Suppressor macrophage (primary cell): ENCODE measurements around the gene ASTN1.

Experiments used
- DNase-seq, 4 experiments: peaks; one replicate each; pipeline ENCODE4 v3.0.0-alpha.2; 2020 to 2022

The ASTN1 gene

DNA sequence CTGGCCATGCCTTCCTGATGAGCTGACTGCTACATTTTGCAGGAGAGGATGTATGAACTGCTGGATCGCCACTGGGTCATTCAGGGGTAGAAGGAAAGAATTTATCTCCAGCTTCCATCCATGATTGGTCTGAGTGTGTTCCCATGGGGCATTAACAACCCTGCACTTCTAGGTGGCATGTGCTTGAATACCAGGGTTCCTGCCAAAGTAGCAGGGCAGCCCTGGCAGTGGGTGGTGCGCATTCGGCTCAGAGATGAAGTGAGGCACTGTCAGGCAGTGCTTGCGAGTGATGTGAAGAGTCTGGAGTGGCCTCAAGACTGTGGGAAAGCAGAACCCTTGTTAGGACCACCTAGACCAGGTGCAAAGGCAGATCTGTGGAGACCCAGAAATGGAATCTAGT is 294.9 kb downstream of the ASTN1 start:
- no peak for DNase-seq

- DNase-seq = no peak
These were observed 298.3 kb downstream of the ASTN1 start for GRCh38 chr1:176866011-176866714.

DNA sequence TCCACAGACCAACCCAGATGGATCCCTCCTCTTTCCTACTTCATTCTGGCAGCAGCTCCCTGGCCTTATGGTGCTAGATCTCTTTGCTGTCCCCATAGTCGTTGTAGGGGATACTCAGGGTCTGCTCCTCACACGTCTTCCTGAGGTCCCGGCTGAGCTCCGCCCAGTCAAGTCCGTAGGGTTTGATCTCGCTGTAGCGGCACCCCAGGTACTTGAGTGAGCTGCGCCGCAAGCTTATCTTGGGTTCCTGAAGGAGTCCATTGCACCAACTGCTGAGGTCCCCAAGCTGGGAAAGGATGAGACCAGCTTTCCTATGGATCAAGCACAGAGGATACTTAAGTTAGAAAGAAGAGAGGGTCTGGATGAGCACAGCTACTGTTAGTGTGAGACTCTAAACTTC is 300.3 kb downstream of the ASTN1 start:
- no peak for DNase-seq

- DNase-seq = no peak
These were observed 300.9 kb downstream of the ASTN1 start for GRCh38 chr1:176863613-176864012.

DNA sequence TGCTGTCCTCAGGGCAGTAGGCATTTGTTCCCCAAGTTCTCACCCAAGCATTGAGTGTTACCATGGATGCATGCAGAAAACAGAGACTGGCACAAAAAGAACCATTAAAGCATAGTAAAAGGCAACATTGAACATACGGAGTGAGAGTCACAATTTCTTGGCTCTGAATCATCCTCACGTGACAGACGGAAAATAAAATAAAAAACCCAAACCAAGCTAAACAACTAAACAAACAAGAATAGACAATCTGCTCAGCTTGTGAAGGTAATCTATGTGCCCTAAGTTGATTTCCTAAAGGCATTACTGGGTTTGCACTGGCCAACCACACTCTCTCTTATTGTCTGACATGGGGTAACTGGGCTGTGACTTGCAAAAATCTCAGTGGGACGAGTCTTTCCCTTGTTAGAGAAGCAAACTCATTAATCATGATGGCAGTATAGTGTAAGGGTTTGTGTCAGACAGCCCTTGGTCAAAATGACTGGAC is 306.0 kb downstream of the ASTN1 start:
- DNase-seq = no peak

- no peak for DNase-seq
These were observed 306.9 kb downstream of the ASTN1 start for GRCh38 chr1:176857632-176858031.

- no peak for DNase-seq
These were observed 309.5 kb downstream of the ASTN1 start for GRCh38 chr1:176854758-176855745.

DNA sequence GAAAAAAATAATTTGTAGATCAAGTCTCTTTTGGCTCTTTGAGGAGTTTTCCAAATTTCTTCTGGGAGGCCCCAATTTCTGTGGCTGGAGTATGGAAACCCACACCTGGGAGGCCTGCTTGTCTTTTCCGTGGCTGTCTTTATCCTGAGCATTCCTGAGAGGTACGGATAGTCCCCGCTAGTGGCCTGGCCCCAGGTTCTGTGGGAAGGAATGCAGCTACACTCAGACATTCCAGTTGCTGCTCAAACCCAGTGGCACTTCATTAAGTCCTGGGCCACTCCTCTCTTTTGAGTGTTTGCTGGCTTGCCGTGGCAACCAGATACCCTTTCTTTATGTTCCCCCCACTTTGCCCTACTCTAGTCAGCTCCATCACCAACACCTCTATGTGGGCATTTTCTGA is 310.4 kb downstream of the ASTN1 start:
- DNase-seq = no peak

DNA sequence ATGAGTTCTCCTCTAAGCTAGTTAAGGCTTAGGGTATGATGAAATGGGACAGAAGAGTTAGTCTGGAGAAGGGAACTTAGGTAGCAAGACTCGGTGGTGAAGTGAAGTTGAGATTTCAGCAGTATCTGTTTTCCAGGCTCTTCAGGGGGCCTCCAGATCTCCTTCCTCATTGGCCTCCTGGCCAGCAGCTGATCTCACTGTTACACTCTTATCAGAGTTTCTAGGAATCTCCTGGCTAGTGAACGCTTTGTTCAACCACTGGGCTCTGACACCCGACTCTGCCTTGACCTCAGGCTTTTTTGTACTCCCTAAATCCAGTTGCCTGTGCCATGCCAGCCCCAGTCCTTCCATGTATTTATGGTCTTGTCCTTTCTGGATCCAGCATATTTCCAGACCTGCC is 311.0 kb downstream of the ASTN1 start:
- DNase-seq = no peak

GRCh38 chr1:176852124-176852523 is 312.4 kb downstream of the ASTN1 start:
- no peak for DNase-seq

DNA sequence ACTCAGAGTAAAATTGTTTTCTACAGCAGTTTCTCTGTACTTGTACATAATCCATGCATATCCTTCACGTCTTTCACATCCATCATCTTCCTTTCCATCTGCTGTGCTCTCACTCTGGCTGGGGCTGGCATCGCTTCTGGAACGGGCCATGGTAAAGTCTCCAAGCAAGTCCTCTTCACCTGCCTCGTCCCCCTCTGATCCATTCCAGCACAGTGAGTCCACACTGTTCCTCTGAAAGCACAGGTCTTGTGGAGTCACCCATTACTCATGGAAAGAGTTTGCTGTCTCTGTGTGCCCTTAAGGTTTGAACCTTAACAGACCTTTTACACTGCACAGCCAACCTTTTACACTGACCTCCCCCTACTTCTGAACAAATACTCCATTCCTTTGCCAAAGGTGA is 313.6 kb downstream of the ASTN1 start:
- no peak for DNase-seq

- DNase-seq = no peak
These were observed 315.2 kb downstream of the ASTN1 start for GRCh38 chr1:176849281-176849680.

- DNase-seq = no peak
These were observed 317.5 kb downstream of the ASTN1 start for GRCh38 chr1:176847052-176847451.

- no peak for DNase-seq
These were observed 320.9 kb downstream of the ASTN1 start for GRCh38 chr1:176843352-176844297.

- no peak for DNase-seq
These were observed 323.3 kb downstream of the ASTN1 start for GRCh38 chr1:176841238-176841637.

GRCh38 chr1:176839216-176839615 is 325.3 kb downstream of the ASTN1 start:
- DNase-seq = no peak

DNA sequence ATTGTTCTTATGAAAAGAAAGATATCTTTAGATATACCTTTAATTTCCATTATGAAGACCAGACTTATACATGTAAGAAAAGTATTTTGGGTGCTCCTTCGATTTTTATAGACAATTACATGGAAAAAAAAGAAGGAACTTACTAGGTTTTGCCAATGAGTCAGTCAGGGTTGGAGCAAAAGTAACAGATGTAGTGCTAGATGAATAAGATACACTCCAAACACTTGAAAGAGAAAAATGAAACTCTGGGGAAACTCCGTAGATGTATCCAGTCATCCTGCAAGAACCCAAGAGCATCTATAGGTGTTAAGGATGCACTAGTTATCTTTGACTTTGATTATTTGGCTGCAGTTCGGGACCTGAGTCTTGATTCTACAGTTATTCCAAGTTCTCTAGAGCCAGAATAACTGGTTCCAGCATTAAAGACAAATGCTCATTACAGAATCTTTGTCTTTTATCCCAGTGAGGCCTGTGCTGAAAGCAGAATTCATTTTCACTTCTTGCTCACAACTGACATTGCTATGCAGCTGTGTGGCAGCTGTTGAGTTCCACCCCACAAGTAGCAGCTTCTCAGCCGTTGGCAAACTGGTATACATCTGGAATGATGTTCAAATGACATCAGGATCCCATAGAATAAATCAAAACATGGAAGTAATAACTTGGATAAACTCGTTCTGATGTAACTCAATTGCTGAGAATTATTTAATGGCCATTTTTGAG is 326.1 kb downstream of the ASTN1 start:
- DNase-seq = no peak

DNA sequence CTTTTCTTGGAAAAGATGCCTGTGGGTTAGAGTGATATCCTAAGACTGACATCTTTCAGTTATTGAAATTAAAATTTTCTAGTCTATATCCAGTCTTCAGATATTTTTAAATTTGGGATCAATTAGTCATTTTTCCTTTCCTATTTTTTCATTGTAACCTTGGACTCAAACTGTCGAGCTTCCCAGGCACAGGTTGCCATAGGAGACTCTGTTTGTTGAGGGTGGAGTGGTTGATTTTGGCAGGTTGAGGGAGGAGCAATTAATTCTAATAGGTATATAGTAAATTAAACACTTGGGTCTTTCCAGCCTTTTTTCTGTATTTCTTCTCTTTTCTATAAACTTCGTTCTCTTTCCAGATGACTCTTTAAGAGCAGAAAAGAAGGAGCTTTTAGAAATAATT is 326.8 kb downstream of the ASTN1 start:
- DNase-seq = no peak

- no peak for DNase-seq
These were observed 333.4 kb downstream of the ASTN1 start for GRCh38 chr1:176831150-176831549.

GRCh38 chr1:176829261-176829660 is 335.3 kb downstream of the ASTN1 start:
- DNase-seq = no peak

GRCh38 chr1:176826265-176826664 is 338.2 kb downstream of the ASTN1 start:
- no peak for DNase-seq
